ENCODE results near the gene ITGAE.

ITGAE gene

GRCh38 chr17:3693829-3694231 lies 107.2 kb downstream of the ITGAE start:
- 93 to 94% methylated on average over 8 to 9 of the region's 9 CpGs for WGBS, 2 experiments (ENCODE audit: insufficient coverage in 2 of 2)
- H3K9me3 ChIP-seq (ENCODE audit: control insufficient read depth, low read length): peaks cover 8% of the 10 kb centered on the region
- H3K4me1 ChIP-seq (ENCODE audit: control insufficient read depth, insufficient read depth, low read length, poor library complexity, severe bottlenecking): peaks cover 8% of the 10 kb centered on the region
- H3K36me3 ChIP-seq (ENCODE audit: control insufficient read depth, insufficient read depth, low read length): no peaks in the 10 kb centered on the region
- no peak overlapping the region for H3K4me3 ChIP-seq (ENCODE audit: extremely low read depth, insufficient read depth, low read length, poor library complexity, severe bottlenecking)
- no peak overlapping the region for H3K27ac ChIP-seq (ENCODE audit: low read depth, low read length, severe bottlenecking)

GRCh38 chr17:3693141-3693540 lies 107.8 kb downstream of the ITGAE start:
- H3K27ac ChIP-seq (ENCODE audit: low read depth, low read length, severe bottlenecking): no peak overlapping the region
- peaks cover 8% of the 10 kb centered on the region for H3K4me1 ChIP-seq (ENCODE audit: control insufficient read depth, insufficient read depth, low read length, poor library complexity, severe bottlenecking)
- no peaks in the 10 kb centered on the region for H3K36me3 ChIP-seq (ENCODE audit: control insufficient read depth, insufficient read depth, low read length)
- H3K9me3 ChIP-seq (ENCODE audit: control insufficient read depth, low read length): peaks cover 4% of the 10 kb centered on the region
- 79 to 86% methylated on average over 4 of the region's 4 CpGs for WGBS, 2 experiments (ENCODE audit: insufficient coverage in 2 of 2)
- no peak overlapping the region for H3K4me3 ChIP-seq (ENCODE audit: extremely low read depth, insufficient read depth, low read length, poor library complexity, severe bottlenecking)

- Histone ChIP-seq H3K27ac (ENCODE audit: low read depth, low read length, severe bottlenecking) (no peak overlapping the region), H3K4me1 (ENCODE audit: control insufficient read depth, insufficient read depth, low read length, poor library complexity, severe bottlenecking) (peaks cover 8% of the 10 kb centered on the region), H3K9me3 (ENCODE audit: control insufficient read depth, low read length) (no peaks in the 10 kb centered on the region), H3K36me3 (ENCODE audit: control insufficient read depth, insufficient read depth, low read length) (no peaks in the 10 kb centered on the region), H3K4me3 (ENCODE audit: extremely low read depth, insufficient read depth, low read length, poor library complexity, severe bottlenecking) (no peak overlapping the region)
- 81 to 89% methylated on average over 6 to 9 of the region's 9 CpGs for WGBS, 2 experiments (ENCODE audit: insufficient coverage in 2 of 2)
These were observed 108.6 kb downstream of the ITGAE start for GRCh38 chr17:3692346-3692745.

GRCh38 chr17:3691617-3692067 lies 109.3 kb downstream of the ITGAE start:
- Histone ChIP-seq H3K4me3 (ENCODE audit: extremely low read depth, insufficient read depth, low read length, poor library complexity, severe bottlenecking) (no peak overlapping the region), H3K27ac (ENCODE audit: low read depth, low read length, severe bottlenecking) (no peak overlapping the region), H3K9me3 (ENCODE audit: control insufficient read depth, low read length) (no peaks in the 10 kb centered on the region), H3K4me1 (ENCODE audit: control insufficient read depth, insufficient read depth, low read length, poor library complexity, severe bottlenecking) (peaks cover 8% of the 10 kb centered on the region), H3K36me3 (ENCODE audit: control insufficient read depth, insufficient read depth, low read length) (no peaks in the 10 kb centered on the region)
- WGBS, 2 experiments (ENCODE audit: insufficient coverage in 2 of 2): 91 to 94% methylated on average over 13 to 15 of the region's 16 CpGs

- H3K9me3 ChIP-seq (ENCODE audit: control insufficient read depth, low read length): no peaks in the 10 kb centered on the region
- H3K36me3 ChIP-seq (ENCODE audit: control insufficient read depth, insufficient read depth, low read length): no peaks in the 10 kb centered on the region
- 84 to 85% methylated on average over 16 to 21 of the region's 22 CpGs for WGBS, 2 experiments (ENCODE audit: insufficient coverage in 2 of 2)
- peaks cover 3% of the 10 kb centered on the region for H3K4me1 ChIP-seq (ENCODE audit: control insufficient read depth, insufficient read depth, low read length, poor library complexity, severe bottlenecking)
- no peak overlapping the region for H3K27ac ChIP-seq (ENCODE audit: low read depth, low read length, severe bottlenecking)
- H3K4me3 ChIP-seq (ENCODE audit: extremely low read depth, insufficient read depth, low read length, poor library complexity, severe bottlenecking): no peak overlapping the region
These were observed 110.8 kb downstream of the ITGAE start for GRCh38 chr17:3690094-3690715.

GRCh38 chr17:3689262-3690093 lies 111.5 kb downstream of the ITGAE start:
- Histone ChIP-seq H3K4me3 (ENCODE audit: extremely low read depth, insufficient read depth, low read length, poor library complexity, severe bottlenecking) (no peak overlapping the region), H3K27ac (ENCODE audit: low read depth, low read length, severe bottlenecking) (no peak overlapping the region), H3K4me1 (ENCODE audit: control insufficient read depth, insufficient read depth, low read length, poor library complexity, severe bottlenecking) (no peaks in the 10 kb centered on the region), H3K36me3 (ENCODE audit: control insufficient read depth, insufficient read depth, low read length) (no peaks in the 10 kb centered on the region), H3K9me3 (ENCODE audit: control insufficient read depth, low read length) (no peaks in the 10 kb centered on the region)
- 93 to 97% methylated on average over 24 to 40 of the region's 44 CpGs for WGBS, 2 experiments (ENCODE audit: insufficient coverage in 2 of 2)

GRCh38 chr17:3688852-3689261 lies 112.1 kb downstream of the ITGAE start:
- H3K4me3 ChIP-seq (ENCODE audit: extremely low read depth, insufficient read depth, low read length, poor library complexity, severe bottlenecking): no peak overlapping the region
- no peaks in the 10 kb centered on the region for H3K36me3 ChIP-seq (ENCODE audit: control insufficient read depth, insufficient read depth, low read length)
- H3K27ac ChIP-seq (ENCODE audit: low read depth, low read length, severe bottlenecking): no peak overlapping the region
- H3K9me3 ChIP-seq (ENCODE audit: control insufficient read depth, low read length): no peaks in the 10 kb centered on the region
- H3K4me1 ChIP-seq (ENCODE audit: control insufficient read depth, insufficient read depth, low read length, poor library complexity, severe bottlenecking): no peaks in the 10 kb centered on the region
- WGBS, 2 experiments (ENCODE audit: insufficient coverage in 2 of 2): 81 to 84% methylated on average over 9 to 10 of the region's 14 CpGs

GRCh38 chr17:3688027-3688553 lies 112.9 kb downstream of the ITGAE start:
- no peaks in the 10 kb centered on the region for H3K4me1 ChIP-seq (ENCODE audit: control insufficient read depth, insufficient read depth, low read length, poor library complexity, severe bottlenecking)
- WGBS, 2 experiments (ENCODE audit: insufficient coverage in 2 of 2): 73 to 77% methylated on average over 15 to 19 of the region's 19 CpGs
- no peak overlapping the region for H3K4me3 ChIP-seq (ENCODE audit: extremely low read depth, insufficient read depth, low read length, poor library complexity, severe bottlenecking)
- H3K27ac ChIP-seq (ENCODE audit: low read depth, low read length, severe bottlenecking): no peak overlapping the region
- no peaks in the 10 kb centered on the region for H3K9me3 ChIP-seq (ENCODE audit: control insufficient read depth, low read length)
- H3K36me3 ChIP-seq (ENCODE audit: control insufficient read depth, insufficient read depth, low read length): no peaks in the 10 kb centered on the region

GRCh38 chr17:3685174-3685573 lies 115.8 kb downstream of the ITGAE start:
- H3K27ac ChIP-seq (ENCODE audit: low read depth, low read length, severe bottlenecking): no peak overlapping the region
- no peaks in the 10 kb centered on the region for H3K9me3 ChIP-seq (ENCODE audit: control insufficient read depth, low read length)
- H3K4me3 ChIP-seq (ENCODE audit: extremely low read depth, insufficient read depth, low read length, poor library complexity, severe bottlenecking): no peak overlapping the region
- H3K4me1 ChIP-seq (ENCODE audit: control insufficient read depth, insufficient read depth, low read length, poor library complexity, severe bottlenecking): no peaks in the 10 kb centered on the region
- no peaks in the 10 kb centered on the region for H3K36me3 ChIP-seq (ENCODE audit: control insufficient read depth, insufficient read depth, low read length)
- WGBS, 2 experiments (ENCODE audit: insufficient coverage in 2 of 2): 80 to 87% methylated on average over 3 to 7 of the region's 13 CpGs

GRCh38 chr17:3683054-3683511 lies 117.9 kb downstream of the ITGAE start:
- Histone ChIP-seq H3K36me3 (ENCODE audit: control insufficient read depth, insufficient read depth, low read length) (no peaks in the 10 kb centered on the region), H3K27ac (ENCODE audit: low read depth, low read length, severe bottlenecking) (no peak overlapping the region), H3K4me3 (ENCODE audit: extremely low read depth, insufficient read depth, low read length, poor library complexity, severe bottlenecking) (no peak overlapping the region), H3K9me3 (ENCODE audit: control insufficient read depth, low read length) (no peaks in the 10 kb centered on the region), H3K4me1 (ENCODE audit: control insufficient read depth, insufficient read depth, low read length, poor library complexity, severe bottlenecking) (no peaks in the 10 kb centered on the region)
- 57 to 70% methylated on average over 6 of the region's 10 CpGs for WGBS, 2 experiments (ENCODE audit: insufficient coverage in 2 of 2)
